Neural crest cell (in vitro differentiated cells): ENCODE measurements around the gene IMMT. TPM values are rescaled to one million over a fixed set of nuclear protein-coding genes. Genes with fewer than 3 reads are reported as not detected.

Experiments used
- DNase-seq: peaks from one replicate; pipeline ENCODE4 v3.0.0; 2021; ENCODE audit warnings: low read depth, mixed read lengths, low spot score
- H3K27ac Mint-ChIP-seq: one replicate; pipeline ENCODE4 v1.8.0; 2021; ENCODE audit warnings: mild to moderate bottlenecking, mixed read lengths; ENCODE audit not compliant: unreplicated experiment
- H3K27me3 Mint-ChIP-seq: 2 replicates; pipeline ENCODE4 v1.8.0; 2021; ENCODE audit warnings: low read depth, mild to moderate bottlenecking, mixed read lengths
- H3K36me3 Mint-ChIP-seq: 2 replicates; pipeline ENCODE4 v1.8.0; 2021; ENCODE audit warnings: low read depth, mild to moderate bottlenecking, mixed read lengths
- H3K4me1 Mint-ChIP-seq: 2 replicates; pipeline ENCODE4 v1.8.0; 2021; ENCODE audit warnings: mixed read lengths
- H3K4me3 Mint-ChIP-seq: one replicate; pipeline ENCODE4 v1.8.0; 2021; ENCODE audit warnings: mild to moderate bottlenecking, mixed read lengths
- H3K9me3 Mint-ChIP-seq: 2 replicates; pipeline ENCODE4 v1.8.0; 2021; ENCODE audit warnings: mixed read lengths
- total RNA-seq: library from RNA; stranded (reverse); gene quantifications from 2 replicates; pipeline ENCODE4 v1.2.1, GENCODE V29; 2021
- TF ChIP-seq, protein P1 (sequence below): fragments of 200-600 bp; sonication (generic); conservative IDR thresholded peaks from 2 replicates; pipeline ENCODE4 v1.5.0; 2021; ENCODE audit warnings: antibody characterized with exemption, mild to moderate bottlenecking

The IMMT gene
- total RNA-seq, 1 donor from 2014 or later, result 120 TPM

DNA sequence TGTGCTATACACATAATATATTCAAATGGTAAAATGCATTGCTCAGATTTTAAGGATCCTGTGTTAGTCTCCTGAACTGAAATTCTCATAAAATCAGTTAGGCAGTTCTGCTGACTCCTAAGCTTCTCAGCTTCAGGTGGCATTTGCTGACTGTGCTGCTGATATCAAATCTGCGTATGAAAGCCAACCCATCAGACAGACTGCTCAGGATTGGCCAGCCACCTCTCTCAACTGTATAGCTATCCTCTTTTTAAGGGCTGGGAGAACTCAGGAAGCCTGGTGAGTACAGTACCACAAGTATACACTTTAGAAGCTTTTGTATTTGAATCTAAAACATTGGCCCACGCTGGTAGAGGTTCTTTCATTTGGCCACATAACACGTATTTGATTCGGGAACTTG lies 60.6 kb downstream of the IMMT start:
- H3K4me1 Mint-ChIP-seq, result no peaks in the 10 kb centered on the region
- H3K4me3 Mint-ChIP-seq, result no peak overlapping the region
- TF ChIP-seq, protein P1, sequence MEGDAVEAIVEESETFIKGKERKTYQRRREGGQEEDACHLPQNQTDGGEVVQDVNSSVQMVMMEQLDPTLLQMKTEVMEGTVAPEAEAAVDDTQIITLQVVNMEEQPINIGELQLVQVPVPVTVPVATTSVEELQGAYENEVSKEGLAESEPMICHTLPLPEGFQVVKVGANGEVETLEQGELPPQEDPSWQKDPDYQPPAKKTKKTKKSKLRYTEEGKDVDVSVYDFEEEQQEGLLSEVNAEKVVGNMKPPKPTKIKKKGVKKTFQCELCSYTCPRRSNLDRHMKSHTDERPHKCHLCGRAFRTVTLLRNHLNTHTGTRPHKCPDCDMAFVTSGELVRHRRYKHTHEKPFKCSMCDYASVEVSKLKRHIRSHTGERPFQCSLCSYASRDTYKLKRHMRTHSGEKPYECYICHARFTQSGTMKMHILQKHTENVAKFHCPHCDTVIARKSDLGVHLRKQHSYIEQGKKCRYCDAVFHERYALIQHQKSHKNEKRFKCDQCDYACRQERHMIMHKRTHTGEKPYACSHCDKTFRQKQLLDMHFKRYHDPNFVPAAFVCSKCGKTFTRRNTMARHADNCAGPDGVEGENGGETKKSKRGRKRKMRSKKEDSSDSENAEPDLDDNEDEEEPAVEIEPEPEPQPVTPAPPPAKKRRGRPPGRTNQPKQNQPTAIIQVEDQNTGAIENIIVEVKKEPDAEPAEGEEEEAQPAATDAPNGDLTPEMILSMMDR, result no peak
- H3K9me3 Mint-ChIP-seq, result no peaks in the 10 kb centered on the region
- no peak for DNase-seq
- no peaks in the 10 kb centered on the region for H3K27me3 Mint-ChIP-seq
- no peak overlapping the region for H3K27ac Mint-ChIP-seq
- peaks cover 29% of the 10 kb centered on the region for H3K36me3 Mint-ChIP-seq

- no peak for DNase-seq
- Mint-ChIP-seq H3K27me3 (no peaks in the 10 kb centered on the region), H3K4me1 (no peaks in the 10 kb centered on the region), H3K27ac (no peak overlapping the region), H3K36me3 (peaks cover 12% of the 10 kb centered on the region), H3K4me3 (no peak overlapping the region), H3K9me3 (no peaks in the 10 kb centered on the region)
- TF ChIP-seq, protein P1, result no peak
These were observed 70.6 kb downstream of the IMMT start for GRCh38 chr2:86124683-86125082.

- H3K4me1 Mint-ChIP-seq, result no peaks in the 10 kb centered on the region
- no peak for DNase-seq
- no peaks in the 10 kb centered on the region for H3K9me3 Mint-ChIP-seq
- H3K27ac Mint-ChIP-seq, result no peak overlapping the region
- H3K27me3 Mint-ChIP-seq, result no peaks in the 10 kb centered on the region
- H3K36me3 Mint-ChIP-seq, result peaks cover 20% of the 10 kb centered on the region
- TF ChIP-seq, protein P1, result no peak
- H3K4me3 Mint-ChIP-seq, result no peak overlapping the region
These were observed 71.8 kb downstream of the IMMT start for GRCh38 chr2:86123328-86123925.

GRCh38 chr2:86118130-86118529 lies 77.1 kb downstream of the IMMT start:
- H3K4me3 Mint-ChIP-seq, result no peak overlapping the region
- TF ChIP-seq, protein P1, result no peak
- peaks cover 20% of the 10 kb centered on the region for H3K36me3 Mint-ChIP-seq

DNA sequence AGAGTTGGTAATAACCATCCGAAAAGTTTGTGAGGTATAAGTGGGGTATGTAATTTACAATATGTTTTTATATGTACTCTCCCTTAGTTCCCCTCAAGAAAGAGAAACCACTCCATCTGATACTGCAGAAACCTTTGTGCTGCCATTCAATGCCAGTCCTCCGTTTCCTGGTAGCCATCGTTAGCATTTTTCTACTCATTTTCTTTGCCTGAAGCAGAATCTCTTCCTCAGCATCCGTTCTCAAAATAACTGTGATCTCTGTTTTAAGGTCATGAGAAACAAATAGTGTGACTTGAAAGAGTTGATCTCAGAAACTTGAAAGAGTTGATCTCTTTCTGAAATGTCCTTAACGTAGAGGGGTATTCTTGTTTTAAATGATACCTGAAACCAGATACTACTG lies 88.2 kb downstream of the IMMT start:
- no peaks in the 10 kb centered on the region for H3K27me3 Mint-ChIP-seq
- peaks cover 40% of the 10 kb centered on the region for H3K4me1 Mint-ChIP-seq
- H3K9me3 Mint-ChIP-seq, result no peaks in the 10 kb centered on the region
- H3K4me3 Mint-ChIP-seq, result peak overlapping the region; percentile 97
- DNase-seq, result no peak
- TF ChIP-seq, protein P1, result no peak
- no peak overlapping the region for H3K27ac Mint-ChIP-seq
- peaks cover 15% of the 10 kb centered on the region for H3K36me3 Mint-ChIP-seq

More at GRCh38 chr2:86118130-86118529, 77.1 kb downstream of the IMMT start:
- Mint-ChIP-seq H3K9me3 (no peaks in the 10 kb centered on the region), H3K27me3 (no peaks in the 10 kb centered on the region), H3K4me1 (peaks cover 4% of the 10 kb centered on the region), H3K27ac (no peak overlapping the region)
- DNase-seq, result no peak
